Measurements from ENCODE around the gene DEUP1. TPM values are rescaled to one million over a fixed set of nuclear protein-coding genes. Genes with fewer than 3 reads are reported as not detected.
"Not testable (repeated sequence)": the region's sequence is repeated elsewhere in the genome, so short reads cannot be mapped to it uniquely, and the experiment has no call there.

DEUP1 gene
- total and polyA plus RNA-seq, 4 donors = 0.20 to 0.66 (median 0.34) TPM

DNA sequence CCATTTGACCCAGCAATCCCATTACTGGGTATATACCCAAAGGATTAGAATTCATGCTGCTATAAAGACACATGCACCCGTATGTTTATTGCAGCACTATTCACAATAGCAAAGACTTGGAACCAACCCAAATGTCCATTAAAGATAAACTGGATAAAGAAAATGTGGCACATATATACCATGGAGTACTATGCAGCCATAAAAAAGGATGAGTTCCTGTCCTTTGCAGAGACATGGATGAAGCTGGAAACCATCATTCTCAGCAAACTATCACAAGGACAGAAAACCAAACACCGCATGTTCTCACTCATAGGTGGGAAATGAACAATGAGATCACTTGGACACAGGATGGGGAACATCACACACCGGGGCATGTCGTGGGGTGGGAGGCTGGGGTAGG lies 133.1 kb downstream of the DEUP1 start:
- not testable (repeated sequence) for H3K27ac ChIP-seq (ENCODE audit: low read depth, low read length); H3K4me3 ChIP-seq (ENCODE audit: low read depth, low read length); H3K27me3 ChIP-seq (ENCODE audit: control insufficient read depth, insufficient read depth, low read length); H3K36me3 ChIP-seq (ENCODE audit: control insufficient read depth, insufficient read depth, low read length); H3K9me3 ChIP-seq (ENCODE audit: control insufficient read depth, insufficient read depth, low read length); H3K4me1 ChIP-seq (ENCODE audit: control insufficient read depth, insufficient read depth, low read length); DNase-seq (ENCODE audit: low read depth in 4 of 6, low spot score in 6 of 6)
- no CpG with 5 or more reads among the region's 4 CpGs for WGBS (ENCODE audit: insufficient coverage)

DNA sequence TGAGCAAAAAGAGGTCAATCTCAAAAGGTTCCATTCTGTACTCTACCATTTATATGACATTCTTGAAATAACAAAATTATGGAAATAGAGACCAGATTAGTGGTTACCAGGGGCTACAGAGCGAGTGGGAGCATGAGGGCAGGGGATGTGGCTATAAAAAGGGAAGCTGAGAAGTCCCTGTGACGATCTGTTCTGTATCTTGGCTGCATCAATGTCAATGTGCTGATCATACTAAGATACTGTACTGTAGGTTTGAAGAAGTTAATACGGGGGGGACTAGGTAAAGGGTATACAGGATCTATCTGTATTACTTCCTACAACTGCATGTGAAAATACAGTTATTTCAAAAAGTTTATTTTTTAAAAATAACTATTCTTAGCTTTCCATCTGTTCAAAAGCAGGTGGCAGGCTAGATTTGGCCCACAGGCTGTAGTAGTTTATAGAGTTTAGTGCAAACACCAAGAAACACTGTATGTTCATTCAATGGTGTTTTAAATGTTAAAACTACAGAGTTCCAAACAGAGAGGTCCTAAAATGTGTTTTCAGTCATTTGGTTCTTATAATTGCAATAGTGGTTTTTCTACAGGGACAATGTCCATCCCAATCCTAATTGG lies 134.5 kb downstream of the DEUP1 start:
- Histone ChIP-seq H3K36me3 (ENCODE audit: control insufficient read depth, insufficient read depth, low read length) (no peaks in the 10 kb centered on the region), H3K9me3 (ENCODE audit: control insufficient read depth, insufficient read depth, low read length) (no peaks in the 10 kb centered on the region), H3K4me1 (ENCODE audit: control insufficient read depth, insufficient read depth, low read length) (no peaks in the 10 kb centered on the region), H3K27ac (ENCODE audit: low read depth, low read length) (no peak overlapping the region), H3K27me3 (ENCODE audit: control insufficient read depth, insufficient read depth, low read length) (no peaks in the 10 kb centered on the region), H3K4me3 (ENCODE audit: low read depth, low read length) (no peak overlapping the region)
- peak in 1 of 6 donors; percentile 68 for DNase-seq (ENCODE audit: low read depth in 4 of 6, low spot score in 6 of 6)
- 83% methylated on average over 2 of the region's 3 CpGs for WGBS (ENCODE audit: insufficient coverage)

DNA sequence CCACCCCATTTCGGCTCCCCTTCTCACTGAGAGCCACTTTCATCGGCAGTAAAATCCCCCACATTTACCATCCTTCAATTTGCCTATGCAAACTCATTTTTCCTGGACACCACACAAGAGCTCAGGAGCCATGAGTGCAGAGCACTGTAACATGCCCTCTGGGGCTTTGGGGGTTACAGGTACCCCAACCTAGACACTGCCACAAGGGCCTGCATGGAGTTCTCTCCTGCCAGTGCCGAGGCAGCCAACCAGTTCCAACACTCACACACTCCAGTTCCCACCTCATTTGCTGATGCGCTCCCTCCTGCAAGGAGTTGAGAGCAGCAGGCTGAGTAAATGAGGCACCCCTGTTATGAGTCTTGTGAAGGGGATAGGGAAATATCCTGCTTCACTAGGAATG lies 136.5 kb downstream of the DEUP1 start:
- WGBS (ENCODE audit: insufficient coverage) = 100% methylated on average over 2 of the region's 4 CpGs
- Histone ChIP-seq H3K36me3 (ENCODE audit: control insufficient read depth, insufficient read depth, low read length) (no peaks in the 10 kb centered on the region), H3K27ac (ENCODE audit: low read depth, low read length) (no peak overlapping the region), H3K9me3 (ENCODE audit: control insufficient read depth, insufficient read depth, low read length) (no peaks in the 10 kb centered on the region), H3K4me3 (ENCODE audit: low read depth, low read length) (no peak overlapping the region), H3K27me3 (ENCODE audit: control insufficient read depth, insufficient read depth, low read length) (no peaks in the 10 kb centered on the region), H3K4me1 (ENCODE audit: control insufficient read depth, insufficient read depth, low read length) (no peaks in the 10 kb centered on the region)
- no peak for DNase-seq (ENCODE audit: low read depth in 4 of 6, low spot score in 6 of 6)

DNA sequence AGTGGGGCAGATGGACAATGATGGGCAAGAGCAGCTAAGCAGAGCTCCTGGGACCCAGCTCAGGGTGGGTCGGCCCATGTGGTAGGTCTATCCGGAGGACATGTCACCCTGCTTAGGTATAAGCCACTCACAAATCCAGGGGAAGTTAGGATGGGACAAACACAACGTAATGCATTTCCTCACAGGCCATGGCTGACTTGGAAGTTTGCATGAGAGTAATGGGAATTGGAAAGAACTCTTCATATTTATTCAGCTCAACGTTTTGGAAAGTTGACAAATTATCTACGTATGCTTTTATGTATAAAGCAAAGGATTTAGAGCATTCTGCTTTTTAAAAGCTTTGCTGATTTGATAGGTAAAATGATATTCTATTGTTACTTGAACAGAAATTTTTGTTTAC lies 137.7 kb downstream of the DEUP1 start:
- Histone ChIP-seq H3K4me1 (ENCODE audit: control insufficient read depth, insufficient read depth, low read length) (no peaks in the 10 kb centered on the region), H3K27me3 (ENCODE audit: control insufficient read depth, insufficient read depth, low read length) (no peaks in the 10 kb centered on the region), H3K4me3 (ENCODE audit: low read depth, low read length) (no peak overlapping the region), H3K36me3 (ENCODE audit: control insufficient read depth, insufficient read depth, low read length) (no peaks in the 10 kb centered on the region), H3K27ac (ENCODE audit: low read depth, low read length) (no peak overlapping the region), H3K9me3 (ENCODE audit: control insufficient read depth, insufficient read depth, low read length) (no peaks in the 10 kb centered on the region)
- 100% methylated on average over 1 of the region's 5 CpGs for WGBS (ENCODE audit: insufficient coverage)
- no peak for DNase-seq (ENCODE audit: low read depth in 4 of 6, low spot score in 6 of 6)

DNA sequence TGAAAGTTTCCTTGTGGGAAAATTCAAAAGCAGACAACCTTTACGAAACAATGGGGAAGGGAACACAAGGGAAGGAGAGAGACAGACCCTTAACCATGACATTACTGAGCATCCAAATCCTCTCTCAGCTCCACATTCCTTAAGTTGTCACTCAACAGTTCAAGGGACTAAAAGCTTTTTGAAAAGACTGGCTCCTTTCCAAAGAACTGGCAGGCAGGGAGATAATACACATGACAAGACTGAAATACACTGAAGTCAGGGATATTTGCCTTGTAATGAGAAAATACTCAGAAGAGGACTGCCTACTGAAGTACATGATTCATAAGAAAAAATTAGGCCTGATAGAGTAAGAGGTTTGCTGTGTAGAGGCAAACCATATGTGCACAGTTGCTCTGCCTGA lies 143.6 kb downstream of the DEUP1 start:
- no CpG with 5 or more reads among the region's 1 CpG for WGBS (ENCODE audit: insufficient coverage)
- no peak overlapping the region for H3K27ac ChIP-seq (ENCODE audit: low read depth, low read length)

DNA sequence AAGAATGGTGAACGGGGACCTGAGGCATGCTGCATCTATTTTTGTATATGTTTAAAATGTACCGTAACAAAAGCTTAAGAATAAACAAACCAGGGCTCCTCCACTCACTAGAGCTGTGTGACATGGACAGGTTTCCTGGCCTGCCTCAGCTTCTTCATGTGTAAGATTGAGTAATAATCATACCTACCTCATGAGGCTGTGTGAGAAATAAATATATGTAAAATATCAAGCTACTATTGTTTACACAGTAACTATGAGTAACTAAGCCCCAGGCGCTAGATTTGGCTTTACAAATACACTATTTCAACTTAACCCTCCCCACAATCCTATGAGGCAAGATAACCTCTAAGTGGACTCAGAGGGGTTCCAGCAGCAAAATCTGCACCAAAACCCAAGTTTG lies 146.3 kb downstream of the DEUP1 start:
- Histone ChIP-seq H3K27ac (ENCODE audit: low read depth, low read length) (no peak overlapping the region), H3K36me3 (ENCODE audit: control insufficient read depth, insufficient read depth, low read length) (peaks cover 7% of the 10 kb centered on the region), H3K27me3 (ENCODE audit: control insufficient read depth, insufficient read depth, low read length) (no peaks in the 10 kb centered on the region), H3K4me3 (ENCODE audit: low read depth, low read length) (no peak overlapping the region), H3K9me3 (ENCODE audit: control insufficient read depth, insufficient read depth, low read length) (no peaks in the 10 kb centered on the region), H3K4me1 (ENCODE audit: control insufficient read depth, insufficient read depth, low read length) (peaks cover 12% of the 10 kb centered on the region)
- WGBS (ENCODE audit: insufficient coverage) = 86% methylated on average over 1 of the region's 3 CpGs
- no peak for DNase-seq (ENCODE audit: low read depth in 4 of 6, low spot score in 6 of 6)

More for the DNA sequence above, 143.6 kb downstream of the DEUP1 start:
- no peak for DNase-seq (ENCODE audit: low read depth in 4 of 6, low spot score in 6 of 6)
- peaks cover 3% of the 10 kb centered on the region for H3K36me3 ChIP-seq (ENCODE audit: control insufficient read depth, insufficient read depth, low read length)
- H3K4me1 ChIP-seq (ENCODE audit: control insufficient read depth, insufficient read depth, low read length) = peaks cover 10% of the 10 kb centered on the region
- H3K9me3 ChIP-seq (ENCODE audit: control insufficient read depth, insufficient read depth, low read length) = no peaks in the 10 kb centered on the region
- no peaks in the 10 kb centered on the region for H3K27me3 ChIP-seq (ENCODE audit: control insufficient read depth, insufficient read depth, low read length)
- no peak overlapping the region for H3K4me3 ChIP-seq (ENCODE audit: low read depth, low read length)

DNA sequence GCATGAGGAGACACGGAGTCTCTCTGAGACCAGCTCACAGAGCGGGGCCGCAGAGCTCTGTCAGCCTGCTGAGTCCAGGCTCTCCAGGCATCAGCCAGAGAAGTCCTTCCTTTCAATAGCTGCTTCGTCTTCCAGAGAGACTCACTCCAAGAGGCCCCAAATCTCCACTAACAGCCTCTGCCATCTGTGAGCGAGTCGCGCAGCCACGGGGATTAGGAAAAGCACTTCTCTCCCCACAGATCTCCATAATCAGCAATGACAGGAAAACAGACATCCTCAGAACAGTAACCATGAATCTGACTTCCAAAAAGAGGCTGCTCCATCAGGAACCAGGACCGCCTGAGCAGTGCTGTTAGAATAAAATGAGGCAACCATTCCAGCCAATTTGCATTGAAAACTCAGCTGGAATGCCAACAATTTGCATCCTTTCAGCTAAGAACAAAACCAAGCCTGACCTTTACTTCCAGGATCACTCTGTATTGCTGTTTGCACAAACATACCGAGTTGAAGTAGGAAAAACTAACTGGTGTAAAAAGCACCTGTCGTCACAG lies 147.2 kb downstream of the DEUP1 start:
- Histone ChIP-seq H3K27me3 (ENCODE audit: control insufficient read depth, insufficient read depth, low read length) (no peaks in the 10 kb centered on the region), H3K4me1 (ENCODE audit: control insufficient read depth, insufficient read depth, low read length) (peaks cover 19% of the 10 kb centered on the region), H3K27ac (ENCODE audit: low read depth, low read length) (no peak overlapping the region), H3K9me3 (ENCODE audit: control insufficient read depth, insufficient read depth, low read length) (no peaks in the 10 kb centered on the region), H3K36me3 (ENCODE audit: control insufficient read depth, insufficient read depth, low read length) (peaks cover 7% of the 10 kb centered on the region), H3K4me3 (ENCODE audit: low read depth, low read length) (no peak overlapping the region)
- peak in 3 of 6 donors; percentile 20 to 77 (median 68) for DNase-seq (ENCODE audit: low read depth in 4 of 6, low spot score in 6 of 6)
- WGBS (ENCODE audit: insufficient coverage) = 35% methylated on average over 10 of the region's 11 CpGs

DNA sequence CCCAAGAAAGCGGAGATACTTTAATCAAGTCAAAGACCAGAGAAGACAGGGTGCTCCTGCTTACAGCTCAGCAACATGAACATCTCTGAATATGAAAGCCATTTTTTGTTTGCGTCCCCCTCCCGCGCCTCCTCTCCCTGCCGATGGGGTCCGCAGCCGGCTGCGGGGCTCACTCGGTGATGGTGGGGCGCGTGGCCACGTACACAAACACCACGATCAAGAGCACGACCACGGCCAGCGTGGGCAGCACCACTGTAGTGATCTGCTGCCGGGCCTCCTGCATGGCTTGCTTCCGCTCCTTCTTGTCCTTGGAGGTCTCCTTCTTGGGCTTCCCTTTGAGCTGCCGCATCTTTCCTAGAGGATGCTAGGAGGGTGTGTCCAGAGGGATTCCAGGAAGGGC lies 148.3 kb downstream of the DEUP1 start:
- Histone ChIP-seq H3K27ac (ENCODE audit: low read depth, low read length) (no peak overlapping the region), H3K27me3 (ENCODE audit: control insufficient read depth, insufficient read depth, low read length) (no peaks in the 10 kb centered on the region), H3K4me1 (ENCODE audit: control insufficient read depth, insufficient read depth, low read length) (peaks cover 30% of the 10 kb centered on the region), H3K36me3 (ENCODE audit: control insufficient read depth, insufficient read depth, low read length) (peaks cover 7% of the 10 kb centered on the region), H3K9me3 (ENCODE audit: control insufficient read depth, insufficient read depth, low read length) (no peaks in the 10 kb centered on the region), H3K4me3 (ENCODE audit: low read depth, low read length) (no peak overlapping the region)
- no peak for DNase-seq (ENCODE audit: low read depth in 4 of 6, low spot score in 6 of 6)
- WGBS (ENCODE audit: insufficient coverage) = 99% methylated on average over 18 of the region's 19 CpGs

DNA sequence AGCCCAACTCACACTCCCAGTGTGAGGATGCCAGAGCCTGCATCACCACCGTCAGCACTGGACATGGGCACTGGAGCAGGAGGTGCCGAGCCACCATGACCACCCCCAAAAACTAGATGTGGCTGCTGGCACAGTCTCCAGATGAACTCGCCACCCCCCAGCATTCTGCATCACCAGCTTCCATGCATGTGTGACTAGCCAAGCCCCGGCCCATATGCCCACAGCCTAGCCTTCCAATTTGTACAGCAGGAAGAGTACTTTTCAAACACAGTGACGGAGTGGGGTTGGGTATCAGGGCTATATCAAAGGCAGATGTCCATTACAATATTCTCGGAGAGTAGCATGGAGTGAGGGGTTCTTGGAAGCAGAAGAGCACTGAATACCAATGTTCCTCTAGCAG lies 149.7 kb downstream of the DEUP1 start:
- Histone ChIP-seq H3K9me3 (ENCODE audit: control insufficient read depth, insufficient read depth, low read length) (no peaks in the 10 kb centered on the region), H3K4me3 (ENCODE audit: low read depth, low read length) (no peak overlapping the region), H3K36me3 (ENCODE audit: control insufficient read depth, insufficient read depth, low read length) (peaks cover 7% of the 10 kb centered on the region), H3K4me1 (ENCODE audit: control insufficient read depth, insufficient read depth, low read length) (peaks cover 35% of the 10 kb centered on the region), H3K27me3 (ENCODE audit: control insufficient read depth, insufficient read depth, low read length) (no peaks in the 10 kb centered on the region), H3K27ac (ENCODE audit: low read depth, low read length) (no peak overlapping the region)
- peak in 1 of 6 donors; percentile 39 for DNase-seq (ENCODE audit: low read depth in 4 of 6, low spot score in 6 of 6)
- WGBS (ENCODE audit: insufficient coverage) = 98% methylated on average over 4 of the region's 6 CpGs

DNA sequence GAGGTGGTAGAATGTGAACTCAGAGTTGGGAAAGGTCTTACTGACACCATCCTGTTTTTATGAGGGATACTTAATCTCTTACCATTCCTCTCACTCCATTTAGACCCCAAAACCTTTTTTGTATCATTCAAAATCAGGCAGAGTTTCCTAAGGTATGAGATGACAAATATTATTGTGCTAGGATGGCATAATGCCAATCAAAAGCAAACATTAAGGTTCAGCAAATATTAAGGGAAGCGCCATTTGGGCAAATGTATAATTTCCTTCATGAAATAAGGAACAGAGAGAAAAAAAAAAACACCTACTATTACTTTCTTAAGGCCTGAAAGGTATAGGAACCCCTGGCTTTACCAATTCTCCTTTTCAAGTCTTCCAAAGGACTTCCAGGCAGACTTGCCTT lies 150.2 kb downstream of the DEUP1 start:
- peaks cover 37% of the 10 kb centered on the region for H3K4me1 ChIP-seq (ENCODE audit: control insufficient read depth, insufficient read depth, low read length)
- no peak overlapping the region for H3K27ac ChIP-seq (ENCODE audit: low read depth, low read length)
- peaks cover 7% of the 10 kb centered on the region for H3K36me3 ChIP-seq (ENCODE audit: control insufficient read depth, insufficient read depth, low read length)
- H3K4me3 ChIP-seq (ENCODE audit: low read depth, low read length) = no peak overlapping the region
- no peak for DNase-seq (ENCODE audit: low read depth in 4 of 6, low spot score in 6 of 6)
- H3K27me3 ChIP-seq (ENCODE audit: control insufficient read depth, insufficient read depth, low read length) = no peaks in the 10 kb centered on the region
- no peaks in the 10 kb centered on the region for H3K9me3 ChIP-seq (ENCODE audit: control insufficient read depth, insufficient read depth, low read length)
- WGBS (ENCODE audit: insufficient coverage) = no CpG with 5 or more reads among the region's 1 CpG
